NCI-H748 (cell line): ENCODE measurements around the gene RPS21.
A peak's percentile ranks its signal among the peaks of the same experiment; 100 is the strongest.
"Not testable (repeated sequence)": the region's sequence is repeated elsewhere in the genome, so short reads cannot be mapped to it uniquely, and the experiment has no call there.

ENCODE experiments used
- DNase-seq: peaks from one replicate; lab custom pipeline; 2025; ENCODE audit not compliant: unreplicated experiment; lab: John Stamatoyannopoulos, UW

Gene RPS21

GRCh38 chr20:62424249-62425107, 37.6 kb downstream of the RPS21 start:
- DNase-seq: no peak

- DNase-seq: no peak
Observed at GRCh38 chr20:62425281-62426058, 38.6 kb downstream of the RPS21 start.

- DNase-seq: not testable (repeated sequence)
Observed at GRCh38 chr20:62426059-62426348, 39.1 kb downstream of the RPS21 start.

GRCh38 chr20:62426699-62427131, 39.8 kb downstream of the RPS21 start:
- DNase-seq: no peak

- peak; percentile 89 for DNase-seq
Observed at GRCh38 chr20:62427172-62428001, 40.5 kb downstream of the RPS21 start, which contains the start of gene RBBP8NL. Gene RBBP8NL (minus strand): TSS chr20:62427539. CDS start chr20:62419647, 7,892 bp downstream.

- no peak for DNase-seq
Observed at GRCh38 chr20:62428002-62428372, 41.1 kb downstream of the RPS21 start.

- no peak for DNase-seq
Observed at GRCh38 chr20:62428396-62429295, 41.7 kb downstream of the RPS21 start.

GRCh38 chr20:62429455-62430310, 42.8 kb downstream of the RPS21 start:
- no peak for DNase-seq

GRCh38 chr20:62430311-62430853, 43.5 kb downstream of the RPS21 start:
- DNase-seq: no peak

GRCh38 chr20:62430866-62431447, 44.1 kb downstream of the RPS21 start:
- no peak for DNase-seq

- DNase-seq: no peak
Observed at GRCh38 chr20:62433658-62434497, 47.0 kb downstream of the RPS21 start.

- DNase-seq: no peak
Observed at GRCh38 chr20:62436692-62437091, 49.8 kb downstream of the RPS21 start.

- DNase-seq: no peak
Observed at GRCh38 chr20:62437496-62437895, 50.6 kb downstream of the RPS21 start.

- no peak for DNase-seq
Observed at GRCh38 chr20:62437927-62438326, 51.0 kb downstream of the RPS21 start.
